ENCODE measurements around the gene MYO7B. TPM values are rescaled to one million over a fixed set of nuclear protein-coding genes. Genes with fewer than 3 reads are reported as not detected.

The MYO7B gene
- total RNA-seq, 2 experiments from 2014 or later: 0.75 to 1.5 TPM

DNA sequence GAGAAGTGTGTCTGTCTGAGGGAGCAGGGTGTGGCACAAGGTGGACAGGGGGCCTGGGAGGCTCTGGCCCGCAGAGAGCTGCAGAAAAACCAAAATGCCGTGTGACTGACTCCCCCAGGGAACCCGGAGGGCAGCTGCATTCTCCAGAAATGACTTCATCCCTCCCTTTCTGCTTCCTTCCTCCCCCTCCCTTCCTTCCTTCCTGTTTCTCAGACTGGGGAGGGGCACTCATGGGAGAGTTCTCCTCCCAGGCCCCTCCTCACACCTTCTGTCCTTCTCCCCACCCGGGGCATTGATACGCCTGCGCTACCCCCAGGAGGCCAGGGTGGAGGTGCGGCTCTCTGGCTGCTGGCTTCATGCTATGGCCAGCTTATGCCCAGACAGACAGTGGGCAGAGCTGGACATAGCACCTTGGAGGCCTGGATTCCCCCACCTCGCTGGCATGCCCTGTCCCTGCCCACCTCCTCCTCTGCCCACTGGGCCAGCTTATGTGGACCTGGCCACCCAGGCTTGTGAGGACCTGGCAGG, 102.3 kb downstream of the MYO7B start:
- Mint-ChIP-seq H3K9me3 (ENCODE audit: low read depth) (no peaks in the 10 kb centered on the region), H3K36me3 (ENCODE audit: low read depth) (peaks cover 2% of the 10 kb centered on the region), H3K27me3 (no peaks in the 10 kb centered on the region), H3K27ac (peak overlapping the region; percentile 85), H3K4me1 (peaks cover 64% of the 10 kb centered on the region), H3K4me3 (no peak overlapping the region)
- POLR2A ChIA-PET: interaction anchor here (0.5 kb wide), 1 partner anchor 28 kb away, joined by 4 read pairs; no protein-coding TSS in a partner anchor
- ATAC-seq (peak; percentile 8), DNase-seq (no peak)
- CTCF ChIA-PET: interaction anchor here (0.5 to 5.0 kb wide), 2 partner anchors 12 to 111 kb away, joined by 3 to 29 read pairs; no protein-coding TSS in a partner anchor
- intact Hi-C loops (cut with DNase I, micrococcal nuclease): no loop called here

DNA sequence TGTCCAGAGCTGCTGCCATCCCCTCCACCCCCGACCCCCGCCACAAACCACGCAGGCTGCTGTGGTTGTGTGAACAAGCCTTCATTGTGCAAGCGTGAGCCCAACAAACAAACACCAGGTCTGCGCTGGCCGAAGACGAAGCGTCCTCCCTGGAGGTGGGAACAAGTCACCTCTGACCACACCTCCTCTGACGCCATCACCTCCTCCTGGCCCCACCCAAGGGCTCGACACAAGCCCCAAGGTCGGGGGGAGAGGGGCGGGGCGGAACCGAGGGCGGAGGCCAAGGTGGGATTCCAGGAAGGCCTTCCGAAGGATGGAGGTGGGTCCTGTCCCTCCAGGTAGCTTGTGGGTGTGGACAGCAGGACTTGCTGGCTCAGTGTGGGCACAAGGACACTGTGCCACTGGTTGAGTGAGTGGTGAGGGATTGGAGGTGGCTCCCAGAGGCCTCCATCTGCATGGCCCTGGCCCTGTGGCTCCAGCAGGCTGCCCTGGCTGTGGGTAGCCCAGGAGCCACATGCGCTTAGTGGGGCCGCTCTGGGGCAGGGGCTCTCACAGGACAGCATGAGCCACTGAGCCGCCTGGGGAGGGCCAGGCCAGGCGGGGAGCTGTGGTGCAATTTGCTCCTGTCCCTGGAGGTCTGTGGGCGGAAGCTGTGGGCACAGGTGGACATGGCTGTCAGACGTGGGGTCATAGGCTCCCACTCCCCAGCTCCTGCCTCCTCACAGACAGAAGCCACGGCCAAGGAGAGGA, 103.1 kb downstream of the MYO7B start:
- Mint-ChIP-seq H3K4me1 (peaks cover 60% of the 10 kb centered on the region), H3K27me3 (no peaks in the 10 kb centered on the region), H3K27ac (peak overlapping the region; percentile 85), H3K9me3 (ENCODE audit: low read depth) (no peaks in the 10 kb centered on the region), H3K36me3 (ENCODE audit: low read depth) (peaks cover 2% of the 10 kb centered on the region), H3K4me3 (no peak overlapping the region)
- DNase-seq (no peak), ATAC-seq (no peak)
- POLR2A ChIA-PET: interaction anchor here (0.5 kb wide), 1 partner anchor 29 kb away, joined by 4 read pairs; no protein-coding TSS in a partner anchor
- CTCF ChIA-PET: interaction anchor here (0.7 to 5.0 kb wide), 5 partner anchors 11 to 441 kb away, joined by 3 to 29 read pairs (median 5); no protein-coding TSS in a partner anchor
- intact Hi-C loops (cut with DNase I, micrococcal nuclease): no loop called here

DNA sequence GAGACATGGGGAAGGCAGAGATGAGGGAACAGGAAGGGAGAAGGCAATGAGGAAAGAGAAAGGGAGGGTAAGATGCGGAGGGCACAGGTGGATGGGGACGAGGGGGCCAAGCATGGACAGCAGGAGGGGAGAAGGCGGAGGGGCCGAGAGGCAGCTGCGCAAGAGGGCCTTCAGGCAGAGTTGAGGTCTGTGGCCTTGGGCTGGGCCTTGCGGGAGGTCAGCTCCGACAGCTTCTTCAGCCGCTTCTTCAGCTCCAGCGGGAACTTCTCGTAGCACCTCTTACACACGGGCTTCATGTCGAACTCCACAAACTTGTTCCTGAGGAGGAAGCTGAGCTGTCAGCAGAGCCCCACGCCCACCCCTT, 103.6 kb downstream of the MYO7B start:
- intact Hi-C loops (cut with DNase I, micrococcal nuclease): no loop called here
- no peak for ATAC-seq
- peaks cover 2% of the 10 kb centered on the region for H3K36me3 Mint-ChIP-seq (ENCODE audit: low read depth)
- ChIA-PET CTCF (interaction anchor here (0.7 to 5.0 kb wide), 6 partner anchors 9 to 442 kb away, joined by 3 to 29 read pairs (median 4); no protein-coding TSS in a partner anchor), POLR2A (no interaction called here)
- H3K4me1 Mint-ChIP-seq: peaks cover 59% of the 10 kb centered on the region
- H3K27ac Mint-ChIP-seq: peak overlapping the region; percentile 51
- no peak for DNase-seq
- H3K27me3 Mint-ChIP-seq: no peaks in the 10 kb centered on the region
- no peak overlapping the region for H3K4me3 Mint-ChIP-seq
- H3K9me3 Mint-ChIP-seq (ENCODE audit: low read depth): no peaks in the 10 kb centered on the region

DNA sequence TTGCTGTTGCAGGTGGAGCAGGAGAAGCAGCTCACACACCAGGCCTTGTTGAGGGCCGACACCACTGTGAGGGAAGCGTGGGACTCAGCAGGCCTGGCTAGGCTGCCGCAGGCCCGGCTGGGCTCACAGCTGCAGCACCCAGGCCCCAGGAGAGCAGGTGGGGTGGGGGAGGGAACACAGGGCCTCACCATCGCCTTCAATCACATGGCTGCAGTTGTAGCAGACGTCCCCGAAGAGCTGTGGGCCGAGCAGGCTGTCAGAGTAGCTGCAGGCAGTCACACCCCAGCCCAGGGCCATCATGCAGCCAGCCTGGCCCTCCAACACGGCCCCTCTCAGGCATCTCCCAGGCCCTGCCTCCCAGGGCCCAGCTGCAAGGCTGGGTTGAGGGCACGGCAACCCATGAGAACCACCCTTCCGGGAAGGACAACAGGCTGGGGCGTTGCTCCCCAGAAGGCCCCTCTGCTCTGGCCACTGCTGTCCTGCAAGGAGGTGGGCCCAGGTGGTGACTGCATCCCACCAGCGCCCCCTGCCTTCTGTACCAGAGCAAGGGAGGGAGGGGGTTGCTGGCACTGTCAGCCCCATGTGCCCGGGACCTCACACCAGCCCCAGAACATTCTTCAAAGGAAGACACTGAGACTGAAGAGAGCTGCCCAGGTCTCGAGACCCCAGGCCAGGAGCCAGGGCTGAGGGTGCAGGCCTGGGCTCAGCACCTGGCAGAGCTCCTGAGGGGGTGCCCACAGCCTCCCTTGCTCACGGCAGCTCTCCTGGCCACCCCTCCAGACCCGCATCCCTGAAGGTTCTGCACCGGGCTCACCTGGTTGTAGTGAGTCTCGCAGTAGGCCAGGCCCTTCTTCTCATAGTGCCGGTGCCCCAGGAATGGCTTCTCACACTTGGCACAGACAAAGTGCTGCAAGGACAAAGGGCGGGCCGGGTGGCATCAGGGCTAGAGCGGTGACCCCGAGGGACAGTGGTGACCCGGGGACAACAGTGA, 104.9 kb downstream of the MYO7B start:
- H3K27me3 Mint-ChIP-seq: no peaks in the 10 kb centered on the region
- peaks cover 2% of the 10 kb centered on the region for H3K36me3 Mint-ChIP-seq (ENCODE audit: low read depth)
- peak; percentile 47 for ATAC-seq
- DNase-seq: peak; percentile 72
- ChIA-PET CTCF (interaction anchor here (1.0 to 5.0 kb wide), 5 partner anchors 9 to 49 kb away, joined by 3 to 29 read pairs (median 5); no protein-coding TSS in a partner anchor), POLR2A (interaction anchor here (0.7 to 1.0 kb wide), 2 partner anchors 114 to 161 kb away, joined by 3 read pairs; partner anchors contain the start of gene IWS1)
- H3K27ac Mint-ChIP-seq: peak overlapping the region; percentile 67
- H3K4me3 Mint-ChIP-seq: peak overlapping the region; percentile 63
- intact Hi-C loops (cut with DNase I, micrococcal nuclease): loop anchor here (2.0 to 10.0 kb wide), 4 partner anchors 60 to 446 kb away; partner anchors contain the start of genes IWS1 (in 1 of the 2), SAP130 (in 1 of the 2) and SFT2D3 (in 1 of the 2)
- peaks cover 59% of the 10 kb centered on the region for H3K4me1 Mint-ChIP-seq
- no peaks in the 10 kb centered on the region for H3K9me3 Mint-ChIP-seq (ENCODE audit: low read depth)

DNA sequence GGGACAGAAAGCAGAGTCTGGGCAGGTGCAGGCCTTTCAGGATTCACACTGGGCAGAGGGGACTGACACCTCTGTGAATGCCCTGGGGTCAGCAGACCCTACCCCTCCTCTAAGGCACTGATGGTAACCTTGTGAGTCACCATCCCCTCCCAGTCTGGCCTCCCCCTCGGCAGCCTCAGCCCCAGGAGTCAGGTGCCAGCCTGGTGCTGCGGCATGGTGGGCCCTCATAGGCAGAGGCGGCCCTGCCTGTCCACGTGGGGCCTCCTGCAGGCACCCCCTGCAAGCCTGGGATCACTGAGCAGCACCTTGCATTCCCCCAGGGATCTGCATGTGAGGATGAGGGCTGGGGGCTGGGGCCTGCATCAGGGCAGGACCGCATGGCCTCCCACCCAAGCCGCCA, 105.7 kb downstream of the MYO7B start:
- intact Hi-C loops (cut with DNase I, micrococcal nuclease): loop anchor here (2.0 to 10.0 kb wide), 4 partner anchors 60 to 446 kb away; partner anchors contain the start of genes IWS1 (in 1 of the 2), SAP130 (in 1 of the 2) and SFT2D3 (in 1 of the 2)
- Mint-ChIP-seq H3K9me3 (ENCODE audit: low read depth) (no peaks in the 10 kb centered on the region), H3K27ac (peak overlapping the region; percentile 67), H3K4me1 (peaks cover 53% of the 10 kb centered on the region), H3K27me3 (no peaks in the 10 kb centered on the region), H3K4me3 (peak overlapping the region; percentile 63), H3K36me3 (ENCODE audit: low read depth) (peaks cover 2% of the 10 kb centered on the region)
- DNase-seq (no peak), ATAC-seq (no peak)
- ChIA-PET CTCF (interaction anchor here (0.8 to 5.0 kb wide), 3 partner anchors 9 to 62 kb away, joined by 4 to 29 read pairs (median 17); no protein-coding TSS in a partner anchor), POLR2A (no interaction called here)

DNA sequence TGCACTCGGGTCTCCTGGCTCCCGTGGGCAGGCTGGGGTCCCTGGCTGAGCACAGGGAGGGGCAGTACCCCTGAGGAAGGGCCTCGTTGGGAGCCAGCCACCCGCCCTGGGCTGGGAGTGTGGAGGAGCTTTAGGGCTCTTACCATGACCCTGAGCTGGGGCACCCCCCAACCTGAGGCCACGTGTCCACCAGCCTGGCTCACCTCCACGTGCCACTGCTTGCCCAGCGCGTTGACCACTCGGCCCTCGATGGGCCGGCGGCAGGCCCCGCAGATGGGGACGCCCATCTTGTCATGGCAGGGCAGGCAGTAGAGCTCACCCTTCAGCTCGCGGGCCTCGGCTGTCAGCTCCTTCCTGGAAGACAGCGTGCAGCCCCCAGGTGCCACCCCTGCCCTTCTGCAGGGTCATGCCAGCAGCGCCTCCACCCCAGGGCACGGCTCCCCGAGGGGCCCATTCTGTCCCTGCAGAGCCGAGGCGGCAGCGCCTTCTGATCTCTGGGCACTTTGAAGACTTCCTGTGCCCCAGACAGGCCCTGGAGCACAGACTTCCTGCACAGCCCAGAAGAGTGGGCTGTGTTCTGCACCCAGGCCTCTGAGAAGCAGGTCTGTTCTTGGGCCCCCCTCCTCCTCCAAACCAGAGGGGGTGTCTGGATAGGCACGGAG, 106.5 kb downstream of the MYO7B start:
- H3K27me3 Mint-ChIP-seq: no peaks in the 10 kb centered on the region
- intact Hi-C loops (cut with DNase I, micrococcal nuclease): loop anchor here (2.0 to 10.0 kb wide), 4 partner anchors 59 to 447 kb away; partner anchors contain the start of genes IWS1 (in 1 of the 2), SAP130 (in 1 of the 2) and SFT2D3 (in 1 of the 2)
- no peak overlapping the region for H3K27ac Mint-ChIP-seq
- H3K4me1 Mint-ChIP-seq: peaks cover 46% of the 10 kb centered on the region
- ATAC-seq: peak; percentile 65
- peak; percentile 63 for DNase-seq
- ChIA-PET CTCF (interaction anchor here (0.8 to 5.0 kb wide), 3 partner anchors 8 to 61 kb away, joined by 4 to 29 read pairs (median 17); no protein-coding TSS in a partner anchor), POLR2A (no interaction called here)
- peaks cover 2% of the 10 kb centered on the region for H3K36me3 Mint-ChIP-seq (ENCODE audit: low read depth)
- H3K9me3 Mint-ChIP-seq (ENCODE audit: low read depth): no peaks in the 10 kb centered on the region
- peak overlapping the region; percentile 63 for H3K4me3 Mint-ChIP-seq

DNA sequence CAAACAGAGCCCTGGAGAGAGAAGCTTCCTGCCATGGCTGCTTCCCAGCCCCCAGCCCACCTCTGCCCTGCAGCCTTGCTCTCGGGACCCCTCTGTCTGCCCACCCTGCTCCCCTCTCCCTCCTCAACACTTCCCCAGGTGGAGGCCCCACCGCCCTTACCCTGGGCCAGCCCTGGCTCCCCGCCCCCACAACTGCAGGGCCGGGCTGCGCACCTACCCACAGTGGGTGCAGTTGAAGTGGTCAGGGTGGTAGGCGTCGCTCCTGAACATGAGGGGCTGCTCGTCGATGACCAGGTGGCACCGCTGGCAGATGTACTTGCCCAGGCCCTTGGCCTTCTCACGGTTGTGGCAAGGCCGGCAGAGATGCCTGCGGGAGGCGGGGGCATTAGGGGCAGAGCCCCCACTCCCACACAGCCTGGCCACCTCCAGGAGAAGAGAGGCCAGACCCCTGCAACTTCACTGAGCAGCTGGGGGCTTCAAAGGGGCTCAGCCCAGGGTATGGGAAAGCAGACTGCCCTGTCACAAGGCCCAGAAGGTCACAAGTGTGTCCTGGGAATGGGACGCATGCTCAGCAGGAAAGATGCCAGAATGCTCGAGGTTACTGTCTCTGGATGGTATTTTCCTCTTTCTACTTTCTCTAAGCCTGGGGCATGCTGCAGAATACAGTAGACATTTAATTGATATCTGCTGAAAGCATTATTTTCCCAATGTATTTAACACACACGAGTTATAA, 107.4 kb downstream of the MYO7B start:
- intact Hi-C loops (cut with DNase I, micrococcal nuclease): loop anchor here (5.0 to 10.0 kb wide), 2 partner anchors 384 to 448 kb away; partner anchors contain the start of gene SAP130 (in 1 of the 2)
- no peak for DNase-seq
- no peak overlapping the region for H3K27ac Mint-ChIP-seq
- no peaks in the 10 kb centered on the region for H3K9me3 Mint-ChIP-seq (ENCODE audit: low read depth)
- no peak for ATAC-seq
- no peaks in the 10 kb centered on the region for H3K27me3 Mint-ChIP-seq
- ChIA-PET CTCF (no interaction called here), POLR2A (no interaction called here)
- no peak overlapping the region for H3K4me3 Mint-ChIP-seq
- H3K36me3 Mint-ChIP-seq (ENCODE audit: low read depth): peaks cover 2% of the 10 kb centered on the region
- peaks cover 39% of the 10 kb centered on the region for H3K4me1 Mint-ChIP-seq

DNA sequence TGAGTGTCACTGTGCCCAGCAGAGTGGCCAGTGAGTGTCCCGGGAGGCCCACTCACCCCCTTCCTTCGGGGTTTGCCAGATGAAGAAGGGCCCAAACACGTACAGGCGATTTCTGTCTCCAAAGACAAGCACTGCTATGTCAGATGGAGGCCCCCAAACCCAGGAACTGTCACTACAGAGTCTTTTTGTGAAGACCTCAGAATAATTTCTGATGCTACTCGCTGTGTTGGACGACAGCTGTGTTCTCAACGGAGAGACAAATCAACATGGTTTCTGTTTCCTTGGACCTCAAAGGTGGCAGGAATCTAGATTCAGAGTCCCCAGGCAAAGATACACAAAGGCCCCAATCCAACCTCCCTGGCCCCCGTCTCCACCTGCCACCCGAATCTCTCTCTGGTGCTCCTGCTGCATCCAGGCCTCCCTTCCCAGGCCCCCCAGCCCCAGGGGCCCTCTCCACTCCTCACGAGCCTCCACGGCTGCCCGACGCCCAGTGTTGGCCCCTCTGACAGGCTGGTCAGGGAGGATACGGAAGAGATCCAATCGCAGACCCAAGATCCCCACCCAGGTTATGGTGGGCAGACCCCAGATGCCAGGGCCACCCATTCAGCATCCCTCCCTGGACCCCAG, 108.1 kb downstream of the MYO7B start:
- DNase-seq (no peak), ATAC-seq (no peak)
- POLR2A ChIA-PET: no interaction called here
- CTCF ChIA-PET: interaction anchor here (0.7 to 2.0 kb wide), 5 partner anchors 10 to 241 kb away, joined by 3 to 9 read pairs (median 5); no protein-coding TSS in a partner anchor
- Mint-ChIP-seq H3K36me3 (ENCODE audit: low read depth) (peaks cover 2% of the 10 kb centered on the region), H3K27ac (no peak overlapping the region), H3K27me3 (no peaks in the 10 kb centered on the region), H3K4me3 (no peak overlapping the region), H3K9me3 (ENCODE audit: low read depth) (no peaks in the 10 kb centered on the region), H3K4me1 (peaks cover 36% of the 10 kb centered on the region)
- intact Hi-C loops (cut with DNase I, micrococcal nuclease): loop anchor here (5.0 to 10.0 kb wide), 2 partner anchors 384 to 449 kb away; partner anchors contain the start of gene SAP130 (in 1 of the 2)
